ENCODE data around the gene ABHD17A. TPM values are rescaled to one million over a fixed set of nuclear protein-coding genes. Genes with fewer than 3 reads are reported as not detected.
A peak's percentile ranks its signal among the peaks of the same experiment; 100 is the strongest.

The ABHD17A gene
- total and polyA plus RNA-seq, 9 of the 15 experiments (the other 6 are each of a cell fraction or from before 2014, with no cell fraction given): 0.04 to 135 (median 21.8) TPM; not detected in 1

DNA sequence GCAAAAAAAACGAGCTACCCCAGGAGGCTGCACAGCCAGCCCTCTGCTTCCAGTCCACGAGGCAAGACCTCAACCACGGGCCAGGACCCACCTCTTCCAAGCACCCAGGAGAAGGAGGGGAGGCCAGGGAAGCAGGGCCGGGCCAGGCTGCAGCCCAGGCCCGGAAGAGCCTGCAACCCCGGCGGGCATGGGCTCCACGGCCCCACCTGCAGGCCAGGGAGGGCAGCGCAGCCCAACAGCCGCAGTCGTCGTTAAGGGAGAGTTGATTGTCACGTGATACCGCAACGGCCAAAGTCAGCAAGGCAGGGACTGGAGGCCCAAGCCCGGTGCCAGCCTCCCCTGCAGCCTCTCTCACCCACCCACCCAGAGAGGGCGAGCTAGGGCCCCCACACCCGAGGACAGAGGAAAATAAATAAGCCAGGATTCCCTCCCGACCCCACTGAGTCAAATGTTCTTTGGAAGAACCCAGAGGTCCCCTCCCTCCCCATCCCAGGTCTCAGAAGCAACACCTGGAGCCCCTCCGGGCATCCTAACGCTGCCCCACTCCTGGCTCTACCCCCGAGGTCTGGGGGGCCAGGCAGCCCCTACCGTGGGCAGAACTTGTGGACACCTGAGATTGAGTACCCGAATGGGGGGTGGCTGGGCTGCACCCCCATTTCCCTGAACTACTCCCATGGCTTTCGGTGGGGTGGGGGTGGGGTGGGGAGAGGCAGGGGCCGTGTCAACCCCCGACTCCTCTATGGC is 31.8 kb downstream of the ABHD17A start (continued):
- TF ChIP-seq, protein P1, sequence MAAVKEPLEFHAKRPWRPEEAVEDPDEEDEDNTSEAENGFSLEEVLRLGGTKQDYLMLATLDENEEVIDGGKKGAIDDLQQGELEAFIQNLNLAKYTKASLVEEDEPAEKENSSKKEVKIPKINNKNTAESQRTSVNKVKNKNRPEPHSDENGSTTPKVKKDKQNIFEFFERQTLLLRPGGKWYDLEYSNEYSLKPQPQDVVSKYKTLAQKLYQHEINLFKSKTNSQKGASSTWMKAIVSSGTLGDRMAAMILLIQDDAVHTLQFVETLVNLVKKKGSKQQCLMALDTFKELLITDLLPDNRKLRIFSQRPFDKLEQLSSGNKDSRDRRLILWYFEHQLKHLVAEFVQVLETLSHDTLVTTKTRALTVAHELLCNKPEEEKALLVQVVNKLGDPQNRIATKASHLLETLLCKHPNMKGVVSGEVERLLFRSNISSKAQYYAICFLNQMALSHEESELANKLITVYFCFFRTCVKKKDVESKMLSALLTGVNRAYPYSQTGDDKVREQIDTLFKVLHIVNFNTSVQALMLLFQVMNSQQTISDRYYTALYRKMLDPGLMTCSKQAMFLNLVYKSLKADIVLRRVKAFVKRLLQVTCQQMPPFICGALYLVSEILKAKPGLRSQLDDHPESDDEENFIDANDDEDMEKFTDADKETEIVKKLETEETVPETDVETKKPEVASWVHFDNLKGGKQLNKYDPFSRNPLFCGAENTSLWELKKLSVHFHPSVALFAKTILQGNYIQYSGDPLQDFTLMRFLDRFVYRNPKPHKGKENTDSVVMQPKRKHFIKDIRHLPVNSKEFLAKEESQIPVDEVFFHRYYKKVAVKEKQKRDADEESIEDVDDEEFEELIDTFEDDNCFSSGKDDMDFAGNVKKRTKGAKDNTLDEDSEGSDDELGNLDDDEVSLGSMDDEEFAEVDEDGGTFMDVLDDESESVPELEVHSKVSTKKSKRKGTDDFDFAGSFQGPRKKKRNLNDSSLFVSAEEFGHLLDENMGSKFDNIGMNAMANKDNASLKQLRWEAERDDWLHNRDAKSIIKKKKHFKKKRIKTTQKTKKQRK (IDR thresholded peaks at IDR 0.05; ENCODE audit: borderline replicate concordance, low read depth, low read length): no peak
- 0 out of 4 replicates have a peak, but pooled peaks of 1 of the 2 experiments have one; percentile 34 for TF ChIP-seq KDM4B (IDR thresholded peaks at IDR 0.05; ENCODE audit: borderline replicate concordance in 2 of 2, low read depth in 1 of 2)
- no peak for TF ChIP-seq RBM17 (IDR thresholded peaks at IDR 0.05; ENCODE audit: borderline replicate concordance, low read depth, low read length)
- TF ChIP-seq IFI16 (CRISPR knock-in tag; IDR thresholded peaks at IDR 0.05): no peak
- TF ChIP-seq SREBF2 (CRISPR knock-in tag; IDR thresholded peaks at IDR 0.05): no peak
- TF ChIP-seq GTF2E2 (tag; IDR thresholded peaks at IDR 0.05): no peak
- TF ChIP-seq ASH1L (IDR thresholded peaks at IDR 0.05; ENCODE audit: borderline replicate concordance, low read depth, partially characterized antibody): no peak
- no peak for TF ChIP-seq ZNF507 (tag; conservative IDR thresholded peaks at IDR 0.05)
- TF ChIP-seq ETV5 (CRISPR knock-in tag; IDR thresholded peaks at IDR 0.05; ENCODE audit: low read depth): peak; percentile 68; the same call in 1 of the 2 replicates
- peak in 1 of 2 experiments; percentile 62; a peak in 2 of 4 replicates for TF ChIP-seq SRF (CRISPR knock-in tag; IDR thresholded peaks at IDR 0.05)
- TF ChIP-seq ZNF384 (IDR thresholded peaks at IDR 0.05; ENCODE audit: low read depth, low read length): no peak
- TF ChIP-seq, protein P2, sequence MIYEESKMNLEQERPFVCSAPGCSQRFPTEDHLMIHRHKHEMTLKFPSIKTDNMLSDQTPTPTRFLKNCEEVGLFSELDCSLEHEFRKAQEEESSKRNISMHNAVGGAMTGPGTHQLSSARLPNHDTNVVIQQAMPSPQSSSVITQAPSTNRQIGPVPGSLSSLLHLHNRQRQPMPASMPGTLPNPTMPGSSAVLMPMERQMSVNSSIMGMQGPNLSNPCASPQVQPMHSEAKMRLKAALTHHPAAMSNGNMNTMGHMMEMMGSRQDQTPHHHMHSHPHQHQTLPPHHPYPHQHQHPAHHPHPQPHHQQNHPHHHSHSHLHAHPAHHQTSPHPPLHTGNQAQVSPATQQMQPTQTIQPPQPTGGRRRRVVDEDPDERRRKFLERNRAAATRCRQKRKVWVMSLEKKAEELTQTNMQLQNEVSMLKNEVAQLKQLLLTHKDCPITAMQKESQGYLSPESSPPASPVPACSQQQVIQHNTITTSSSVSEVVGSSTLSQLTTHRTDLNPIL (CRISPR knock-in tag; IDR thresholded peaks at IDR 0.05): no peak
- TF ChIP-seq KDM2B (CRISPR knock-in tag; IDR thresholded peaks at IDR 0.05): peak; percentile 74; the same call in 1 of the 2 replicates
- no peak for TF ChIP-seq ARHGAP35 (IDR thresholded peaks at IDR 0.05; ENCODE audit: partially characterized antibody)
- peak; percentile 64; the same call in 1 of the 2 replicates for TF ChIP-seq PHF21A (IDR thresholded peaks at IDR 0.05; ENCODE audit: borderline replicate concordance, low read depth)
- peak; percentile 21 for TF ChIP-seq CREB1 (IDR thresholded peaks at IDR 0.05)
- peak; percentile 68; the same call in 1 of the 2 replicates for TF ChIP-seq CREB1 (CRISPR knock-in tag; IDR thresholded peaks at IDR 0.05)
- peak; percentile 57 to 84; a peak in 3 of 4 replicates for TF ChIP-seq FOXK2 (conservative IDR thresholded peaks at IDR 0.05 in 1 of 2, IDR thresholded peaks at IDR 0.05 in 1 of 2; ENCODE audit: low read depth in 2 of 2)
- no peak for TF ChIP-seq NFXL1 (CRISPR knock-in tag; IDR thresholded peaks at IDR 0.05)
- no peak for TF ChIP-seq PYGO2 (tag; IDR thresholded peaks at IDR 0.05)
- TF ChIP-seq HSF4 (CRISPR knock-in tag; IDR thresholded peaks at IDR 0.05; ENCODE audit: borderline replicate concordance): no peak
- TF ChIP-seq, protein P3, sequence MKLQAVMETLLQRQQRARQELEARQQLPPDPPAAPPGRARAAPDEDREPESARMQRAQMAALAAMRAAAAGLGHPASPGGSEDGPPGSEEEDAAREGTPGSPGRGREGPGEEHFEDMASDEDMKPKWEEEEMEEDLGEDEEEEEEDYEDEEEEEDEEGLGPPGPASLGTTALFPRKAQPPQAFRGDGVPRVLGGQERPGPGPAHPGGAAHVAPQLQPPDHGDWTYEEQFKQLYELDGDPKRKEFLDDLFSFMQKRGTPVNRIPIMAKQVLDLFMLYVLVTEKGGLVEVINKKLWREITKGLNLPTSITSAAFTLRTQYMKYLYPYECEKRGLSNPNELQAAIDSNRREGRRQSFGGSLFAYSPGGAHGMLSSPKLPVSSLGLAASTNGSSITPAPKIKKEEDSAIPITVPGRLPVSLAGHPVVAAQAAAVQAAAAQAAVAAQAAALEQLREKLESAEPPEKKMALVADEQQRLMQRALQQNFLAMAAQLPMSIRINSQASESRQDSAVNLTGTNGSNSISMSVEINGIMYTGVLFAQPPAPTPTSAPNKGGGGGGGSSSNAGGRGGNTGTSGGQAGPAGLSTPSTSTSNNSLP (IDR thresholded peaks at IDR 0.05; ENCODE audit: borderline replicate concordance, low read depth, low read length): no peak

Measured in K562 (cell line).